Choroid plexus epithelial cell (primary cell): ENCODE results near the gene FBXL17.

Source experiments
- DNase-seq: peaks from one replicate; pipeline ENCODE4 v3.0.0-alpha.2; 2010; ENCODE audit warnings: low read depth
- H3K4me3 ChIP-seq: 2 replicates; pipeline ENCODE4 v1.5.1; 2011; ENCODE audit warnings: low read depth, mild to moderate bottlenecking, control low read depth, low read length, moderate library complexity
- CTCF ChIP-seq: conservative IDR thresholded peaks from 2 replicates; pipeline ENCODE4 v1.5.1; 2011; ENCODE audit warnings: low read depth, mild to moderate bottlenecking, control low read depth, inconsistent platforms, low read length, moderate library complexity

Gene FBXL17

GRCh38 chr5:108122702-108123101, 259.2 kb downstream of the FBXL17 start:
- no peak for TF ChIP-seq CTCF
- DNase-seq: no peak
- no peak overlapping the region for H3K4me3 ChIP-seq

- no peak for TF ChIP-seq CTCF
- DNase-seq: no peak
- H3K4me3 ChIP-seq: no peak overlapping the region
These were observed 262.9 kb downstream of the FBXL17 start for GRCh38 chr5:108118813-108119514.

- TF ChIP-seq CTCF: no peak
- H3K4me3 ChIP-seq: no peak overlapping the region
- no peak for DNase-seq
These were observed 266.2 kb downstream of the FBXL17 start for GRCh38 chr5:108115673-108116072.

GRCh38 chr5:108113950-108114349, 267.9 kb downstream of the FBXL17 start:
- no peak overlapping the region for H3K4me3 ChIP-seq
- TF ChIP-seq CTCF: no peak
- no peak for DNase-seq

- TF ChIP-seq CTCF: no peak
- H3K4me3 ChIP-seq: no peak overlapping the region
- no peak for DNase-seq
These were observed 270.2 kb downstream of the FBXL17 start for GRCh38 chr5:108111736-108112135.

GRCh38 chr5:108109059-108109458, 272.8 kb downstream of the FBXL17 start:
- TF ChIP-seq CTCF: no peak
- DNase-seq: no peak

GRCh38 chr5:108104448-108104847, 277.4 kb downstream of the FBXL17 start:
- no peak overlapping the region for H3K4me3 ChIP-seq
- no peak for TF ChIP-seq CTCF
- no peak for DNase-seq

More at GRCh38 chr5:108109059-108109458, 272.8 kb downstream of the FBXL17 start:
- H3K4me3 ChIP-seq: no peak overlapping the region
